H7 (cell line): ENCODE data around the gene TH. TPM values are rescaled to one million over a fixed set of nuclear protein-coding genes. Genes with fewer than 3 reads are reported as not detected.

Experiments used
- DNase-seq: peaks from one replicate; pipeline ENCODE4 v3.0.0; 2012
- H3K27me3 ChIP-seq: 2 replicates; pipeline ENCODE4 v1.6.0; 2011; ENCODE audit warnings: mild to moderate bottlenecking, low read length; ENCODE audit not compliant: control insufficient read depth, insufficient read depth
- H3K36me3 ChIP-seq: replicated peaks from 2 replicates; pipeline ENCODE4 v1.5.1; 2011; ENCODE audit warnings: low read length; ENCODE audit not compliant: control insufficient read depth, insufficient read depth
- H3K4me3 ChIP-seq: 2 replicates; pipeline ENCODE4 v1.5.1; 2011; ENCODE audit warnings: low read depth, mild to moderate bottlenecking, control low read depth, low read length, moderate library complexity; ENCODE audit not compliant: insufficient read depth
- total RNA-seq: library from RNA; depleted of rRNA; stranded (reverse); fragments of >200 nt; shearing (Covaris generic); gene quantifications from 2 replicates; pipeline ENCODE4 v1.2.3, GENCODE V29; 2014

TH gene
- total RNA-seq, 1 experiment from 2014 or later: not detected

DNA sequence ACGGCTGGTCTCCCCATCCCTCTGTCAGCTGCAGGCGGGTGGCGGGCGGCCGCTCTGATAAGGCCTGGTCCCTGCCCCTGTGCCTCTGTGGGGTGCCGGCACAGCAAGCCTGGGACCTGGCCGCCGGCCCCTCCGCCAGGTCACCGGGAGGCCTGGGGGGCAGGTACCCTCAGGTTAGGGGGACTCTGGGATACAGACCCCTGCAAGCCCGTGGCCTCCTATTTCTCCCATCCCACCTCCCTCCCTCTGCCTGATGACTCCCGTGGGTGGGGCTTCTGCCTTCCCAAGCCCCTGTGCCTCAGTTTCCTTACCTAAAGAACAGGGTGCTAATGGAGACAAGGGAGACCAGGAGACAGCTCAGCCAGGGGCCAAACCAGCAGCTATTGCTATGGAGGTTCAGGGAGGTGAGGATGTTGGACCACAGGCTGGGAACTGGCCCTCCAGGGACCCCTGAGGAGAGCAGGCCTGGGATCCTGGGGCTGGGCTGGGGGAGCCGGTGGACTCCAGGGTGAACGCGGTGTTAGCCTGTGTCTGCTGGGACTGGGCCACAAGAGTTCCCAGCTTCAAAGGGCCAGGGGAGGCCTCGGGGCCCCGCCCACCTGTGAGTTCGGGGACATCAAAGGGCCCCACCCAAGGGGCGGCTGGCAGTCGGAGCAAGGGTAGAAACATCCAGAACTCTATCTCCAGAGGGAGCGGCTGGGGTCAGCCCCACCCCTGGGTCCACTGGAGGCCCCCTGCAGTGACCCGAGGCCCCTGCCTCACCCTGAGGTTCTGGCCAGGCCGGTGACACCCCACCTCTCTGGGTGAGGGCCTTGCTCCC, 32.0 kb upstream of the TH start:
- no peaks in the 10 kb centered on the region for H3K36me3 ChIP-seq
- H3K27me3 ChIP-seq: no peaks in the 10 kb centered on the region
- no peak overlapping the region for H3K4me3 ChIP-seq
- DNase-seq: peak; percentile 56

DNA sequence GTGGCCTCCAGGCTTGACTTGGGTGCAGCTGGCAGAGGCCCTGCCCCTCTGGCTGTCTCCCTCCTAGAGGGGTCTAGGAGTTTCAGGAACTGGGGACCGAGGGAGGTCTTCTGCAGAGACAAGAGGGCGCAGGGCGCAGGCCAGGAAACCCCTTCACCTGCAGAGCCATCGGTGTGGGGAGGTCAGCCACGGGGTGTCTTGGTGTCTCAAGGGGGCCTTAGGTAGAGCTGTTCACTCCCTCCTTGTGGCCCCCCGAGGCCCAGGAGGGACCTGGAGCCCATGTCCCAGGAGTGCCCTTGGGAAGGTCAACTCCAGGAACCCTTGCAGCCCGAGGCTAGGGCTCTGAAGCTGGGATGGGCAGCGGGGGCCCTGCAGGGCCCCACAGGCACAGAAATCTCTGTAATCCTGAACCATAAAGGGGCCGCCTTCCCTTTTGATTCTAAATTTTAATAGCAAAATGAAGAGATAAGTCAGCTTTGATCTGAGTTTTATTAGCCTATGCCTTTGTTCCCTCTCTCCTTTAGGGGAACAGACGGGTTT, 31.4 kb upstream of the TH start:
- DNase-seq: peak; percentile 55
- Histone ChIP-seq H3K27me3 (no peaks in the 10 kb centered on the region), H3K4me3 (no peak overlapping the region), H3K36me3 (no peaks in the 10 kb centered on the region)

DNA sequence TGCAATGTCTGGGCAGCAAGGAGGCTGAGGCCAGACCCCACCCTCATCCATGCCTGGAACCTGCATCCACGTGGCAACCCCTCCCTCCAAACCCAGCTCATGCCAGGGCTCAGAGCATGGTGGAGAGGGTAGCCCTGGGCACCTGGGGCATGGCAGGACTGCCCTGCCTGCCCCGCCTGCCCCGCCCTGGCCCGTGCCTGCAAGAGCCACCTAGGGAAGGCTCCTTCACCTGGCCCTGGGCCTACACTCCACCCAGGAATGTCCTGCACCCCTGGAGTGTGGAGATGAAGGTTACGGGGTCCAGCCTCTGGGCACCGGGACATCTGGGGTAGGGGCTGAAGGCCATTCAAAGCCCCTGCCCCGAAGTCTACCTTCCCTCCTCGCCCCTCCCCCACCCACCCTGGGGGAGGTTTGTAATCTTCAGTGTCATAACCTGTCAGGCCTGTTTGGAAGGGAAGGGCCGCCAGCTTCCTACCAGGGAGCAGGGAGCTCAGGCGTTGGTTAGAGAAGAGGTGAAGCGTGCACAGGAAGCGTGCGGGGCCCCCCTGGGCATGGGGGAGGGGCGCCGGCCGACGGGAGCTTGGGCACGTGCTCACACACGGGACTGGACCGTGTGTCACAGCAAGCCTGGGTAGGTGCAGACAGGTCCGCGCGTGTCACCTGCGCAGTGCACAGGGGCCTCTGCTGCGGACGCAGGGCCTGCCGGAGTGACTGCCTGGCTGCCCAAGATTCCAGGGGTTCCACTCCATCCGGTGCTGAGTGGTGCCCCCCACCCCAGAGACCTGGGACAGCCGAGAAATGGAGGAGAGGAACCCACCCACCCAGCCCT, 30.7 kb upstream of the TH start:
- Histone ChIP-seq H3K27me3 (no peaks in the 10 kb centered on the region), H3K36me3 (no peaks in the 10 kb centered on the region), H3K4me3 (no peak overlapping the region)
- peak; percentile 66 for DNase-seq

DNA sequence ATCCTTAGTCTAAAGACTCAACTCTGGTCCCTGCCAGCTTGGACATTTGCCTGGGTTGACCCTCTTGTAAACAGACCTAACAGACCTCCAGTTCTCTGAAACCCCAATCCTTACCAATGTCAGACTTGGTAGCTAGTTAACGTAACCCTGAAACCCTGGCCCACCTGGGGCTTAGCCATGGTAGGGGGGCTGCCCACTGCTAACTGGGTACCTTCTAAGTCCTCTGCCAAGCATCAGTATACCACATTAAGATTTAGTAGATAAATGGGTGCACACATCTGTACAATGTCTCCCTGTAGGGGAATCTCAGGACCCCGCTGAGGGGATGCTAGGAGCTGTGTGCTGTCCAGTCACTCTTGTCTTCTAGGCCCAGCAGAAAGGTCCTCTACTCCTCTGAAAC, 29.9 kb upstream of the TH start:
- no peak for DNase-seq
- Histone ChIP-seq H3K36me3 (no peaks in the 10 kb centered on the region), H3K4me3 (no peak overlapping the region), H3K27me3 (no peaks in the 10 kb centered on the region)

DNA sequence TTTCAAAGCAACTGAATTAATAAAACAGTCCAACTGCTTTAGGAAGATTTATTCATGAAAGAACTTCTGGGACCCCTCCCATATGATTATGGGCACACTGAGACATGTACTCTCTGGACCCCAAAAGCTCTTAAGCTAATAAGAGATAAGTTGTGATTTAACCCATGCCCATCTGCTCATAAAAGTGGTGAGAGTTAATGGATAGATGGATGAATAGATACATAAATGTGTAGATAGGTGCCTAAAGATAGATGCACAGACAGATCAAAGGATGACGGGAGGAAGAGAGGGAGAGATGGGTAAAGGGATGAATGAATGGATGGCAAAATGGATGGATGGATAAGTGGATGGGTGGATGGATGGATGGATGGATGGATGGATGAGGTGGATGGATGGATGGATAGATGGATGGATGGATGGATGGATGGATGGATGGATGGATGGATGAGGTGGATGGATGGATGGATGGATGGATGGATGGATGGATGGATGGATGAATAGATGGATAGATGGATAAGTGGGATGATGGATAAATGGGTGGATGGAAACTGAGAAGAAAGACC, 29.4 kb upstream of the TH start:
- no peaks in the 10 kb centered on the region for H3K27me3 ChIP-seq
- no peak for DNase-seq
- H3K4me3 ChIP-seq: no peak overlapping the region
- no peaks in the 10 kb centered on the region for H3K36me3 ChIP-seq

DNA sequence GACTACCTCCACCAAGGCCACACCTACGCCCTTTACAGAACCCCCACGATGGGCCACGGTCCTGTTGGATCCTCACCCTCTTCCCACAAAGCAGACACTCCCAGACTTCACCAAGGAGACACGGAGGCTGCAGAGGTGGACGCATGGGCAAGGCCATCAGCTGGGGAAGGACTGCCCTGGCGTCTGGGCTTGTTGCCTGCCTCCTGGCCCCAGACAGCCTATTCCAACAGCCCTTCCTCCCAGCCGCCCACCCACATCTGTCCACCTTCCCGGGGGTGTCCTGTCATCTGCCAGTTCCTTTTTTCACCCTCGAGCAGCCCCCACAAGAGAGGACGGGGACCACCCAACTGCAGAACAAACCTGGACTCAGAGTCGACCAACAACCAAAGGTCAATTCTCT, 28.9 kb upstream of the TH start:
- no peaks in the 10 kb centered on the region for H3K36me3 ChIP-seq
- DNase-seq: no peak
- no peak overlapping the region for H3K4me3 ChIP-seq
- H3K27me3 ChIP-seq: no peaks in the 10 kb centered on the region

DNA sequence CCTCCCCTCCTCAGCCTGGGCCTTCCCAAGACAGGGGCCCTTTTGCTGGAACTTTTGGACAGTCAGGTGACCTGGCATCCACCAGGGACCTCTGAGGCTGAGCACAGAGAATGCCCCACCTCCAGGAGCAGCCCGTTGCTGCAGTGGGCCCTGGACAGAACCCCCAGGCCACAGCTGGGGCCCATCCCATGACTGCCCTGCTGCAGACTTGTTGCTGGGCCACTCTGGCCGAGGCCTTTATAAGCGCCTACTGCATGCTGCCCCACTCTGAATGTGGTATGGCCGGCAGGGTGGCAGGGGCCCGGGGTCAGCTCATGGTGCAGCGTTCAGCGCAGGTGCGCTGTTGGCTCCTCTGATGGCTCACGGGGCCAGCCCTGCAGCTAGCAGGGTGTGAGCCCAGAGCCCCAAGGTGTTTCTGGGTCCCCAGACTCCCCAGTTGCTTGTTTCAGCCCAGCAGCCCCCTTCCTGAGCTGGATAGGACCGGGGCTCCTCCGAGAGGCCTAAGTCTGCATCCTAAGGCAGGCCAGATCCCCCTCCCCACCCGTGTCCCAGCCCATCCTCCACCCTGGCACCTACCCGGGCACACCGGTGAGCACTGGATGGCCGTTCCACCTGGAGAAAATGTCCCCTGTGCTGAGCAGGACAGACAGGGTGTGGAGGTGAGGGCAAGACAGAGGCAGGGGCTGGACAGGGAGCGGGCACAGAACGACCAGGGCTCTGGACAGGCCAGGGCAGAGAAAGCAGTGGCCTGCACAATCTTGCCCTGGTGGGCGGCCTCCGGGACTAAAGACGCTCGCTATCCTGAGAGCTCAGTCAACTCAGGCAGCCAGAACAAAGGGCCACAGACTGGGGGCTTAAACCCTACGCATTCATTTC, 28.1 kb upstream of the TH start:
- H3K27me3 ChIP-seq: no peaks in the 10 kb centered on the region
- no peaks in the 10 kb centered on the region for H3K36me3 ChIP-seq
- no peak overlapping the region for H3K4me3 ChIP-seq
- DNase-seq: no peak

DNA sequence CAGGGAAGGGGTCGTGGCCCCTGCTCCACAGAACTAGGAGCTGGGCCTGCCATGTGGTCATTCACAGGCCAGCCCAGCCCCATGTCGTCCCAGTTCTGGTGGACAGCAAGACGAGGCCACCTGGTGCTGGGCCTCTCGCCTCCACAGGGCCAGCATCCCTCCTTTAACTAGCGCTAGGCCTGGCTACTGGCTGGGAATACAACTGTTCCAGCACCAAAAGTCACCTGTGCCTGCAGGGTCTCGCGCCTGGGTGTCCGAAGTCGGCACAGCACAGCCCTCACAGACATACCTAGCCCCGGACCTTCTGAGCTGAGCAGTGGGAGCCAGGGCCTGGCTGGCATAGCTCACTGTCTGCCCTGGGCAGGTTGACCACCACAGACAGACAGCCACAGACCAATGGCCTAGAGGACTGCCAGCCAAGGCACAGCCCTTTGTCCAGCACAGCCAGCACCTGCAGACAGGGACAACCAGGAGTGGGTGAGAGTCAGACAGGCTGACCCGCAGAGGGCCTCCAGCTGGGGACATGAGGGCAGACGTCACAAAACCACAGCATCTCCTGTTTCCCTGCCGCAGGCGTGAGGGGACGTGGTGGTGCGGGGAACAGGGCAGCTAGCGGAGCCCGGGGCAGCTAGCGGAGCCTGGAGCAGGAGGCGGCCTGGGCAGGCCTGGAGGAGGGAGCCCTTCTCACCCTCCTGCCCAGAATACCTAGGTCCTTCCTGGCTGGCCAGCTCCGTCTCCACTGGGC, 27.2 kb upstream of the TH start:
- Histone ChIP-seq H3K4me3 (no peak overlapping the region), H3K27me3 (no peaks in the 10 kb centered on the region), H3K36me3 (no peaks in the 10 kb centered on the region)
- no peak for DNase-seq

DNA sequence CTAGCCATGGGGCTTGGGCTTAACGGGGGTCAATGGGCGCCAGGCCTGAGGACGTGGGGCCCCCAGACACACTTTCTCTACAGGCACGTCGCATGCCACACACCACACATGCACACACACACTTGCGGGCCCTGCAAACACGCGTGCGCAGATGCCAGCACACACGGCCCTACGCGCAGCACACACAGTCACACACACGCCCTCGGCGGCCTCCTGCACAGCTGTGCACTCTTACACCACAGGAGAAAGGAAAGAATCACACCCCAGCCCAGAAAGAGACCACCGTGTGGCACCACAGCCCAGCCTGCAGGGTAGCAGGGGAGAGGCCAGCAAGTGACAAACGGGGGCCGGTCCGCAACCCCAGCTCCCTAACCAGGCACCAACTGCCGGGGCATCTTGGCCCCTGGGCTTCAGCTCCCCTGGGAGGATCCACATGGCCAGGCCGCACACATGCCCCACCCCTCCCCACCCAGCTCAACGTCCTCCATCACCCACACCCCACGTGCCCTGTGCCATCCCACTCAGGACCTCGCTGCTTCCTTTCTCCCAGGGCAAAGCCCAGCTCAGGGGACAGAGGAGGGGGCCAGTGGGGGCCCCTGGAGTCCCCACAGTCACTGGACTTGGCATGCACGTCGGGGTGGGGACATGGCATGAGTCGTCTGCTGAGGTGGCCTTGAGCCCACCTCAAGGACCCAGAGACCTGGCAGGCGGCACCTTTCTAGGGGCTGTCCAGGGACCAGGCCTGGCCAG, 26.3 kb upstream of the TH start:
- no peaks in the 10 kb centered on the region for H3K27me3 ChIP-seq
- DNase-seq: no peak
- no peak overlapping the region for H3K4me3 ChIP-seq
- H3K36me3 ChIP-seq: no peaks in the 10 kb centered on the region

DNA sequence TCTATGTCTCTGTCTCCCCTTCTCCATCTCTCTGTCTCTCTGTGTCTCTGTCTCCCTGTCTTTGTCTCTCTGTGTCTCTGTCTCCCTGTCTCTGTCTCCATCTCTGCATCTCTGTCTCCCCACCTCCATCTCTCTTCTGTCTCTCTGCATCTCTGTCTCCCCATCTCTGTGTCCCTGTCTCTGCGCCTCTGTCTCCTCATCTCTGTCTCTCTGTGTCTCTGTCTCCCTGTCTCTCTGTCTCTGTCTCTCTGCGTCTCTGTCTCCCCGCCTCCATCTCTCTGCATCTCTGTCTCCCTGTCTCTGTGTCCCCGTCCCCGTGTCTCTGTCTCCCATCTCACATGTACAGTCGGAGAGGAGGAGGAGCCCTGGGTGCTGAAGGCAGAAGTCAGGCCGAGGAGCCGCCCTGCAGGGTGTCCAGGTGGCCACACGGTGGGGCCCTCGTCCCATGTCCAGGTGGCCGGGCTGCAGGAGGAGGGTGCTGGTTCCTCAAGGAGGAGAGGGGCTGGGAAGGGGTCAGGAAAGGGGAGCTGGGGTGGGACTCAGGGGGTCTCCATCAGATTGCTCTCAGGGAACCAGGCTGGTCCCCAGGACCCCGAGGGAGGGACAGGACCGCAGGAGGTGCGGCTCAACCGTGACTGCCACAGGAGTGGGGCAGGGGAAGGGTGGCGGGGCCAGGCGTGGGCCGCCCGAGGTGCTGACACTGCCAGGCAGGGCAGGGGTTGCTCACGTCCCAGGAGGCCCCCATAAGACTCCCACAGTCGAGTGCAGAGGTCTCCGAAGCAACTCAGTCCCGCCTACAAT, 25.6 kb upstream of the TH start:
- peak; percentile 95 for DNase-seq
- no peaks in the 10 kb centered on the region for H3K27me3 ChIP-seq
- no peaks in the 10 kb centered on the region for H3K36me3 ChIP-seq
- H3K4me3 ChIP-seq: no peak overlapping the region

DNA sequence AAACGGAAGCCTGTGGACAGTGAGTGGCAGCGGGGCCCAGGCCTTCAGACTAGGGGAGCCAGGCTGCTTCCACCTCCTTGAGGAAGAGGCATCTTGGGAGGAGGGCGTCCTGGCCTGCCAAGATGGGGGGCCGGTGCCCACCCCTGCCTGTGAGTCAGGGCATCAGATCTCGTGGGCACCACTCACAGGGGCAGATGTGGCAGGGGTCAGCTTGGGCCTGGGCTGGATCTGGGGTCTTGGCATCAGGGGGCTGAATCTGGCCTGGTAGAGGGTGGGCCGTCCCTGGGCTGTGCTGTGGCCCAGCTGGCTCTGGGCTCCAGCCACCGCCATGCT, 24.1 kb upstream of the TH start:
- Histone ChIP-seq H3K4me3 (no peak overlapping the region), H3K27me3 (no peaks in the 10 kb centered on the region), H3K36me3 (no peaks in the 10 kb centered on the region)
- no peak for DNase-seq

DNA sequence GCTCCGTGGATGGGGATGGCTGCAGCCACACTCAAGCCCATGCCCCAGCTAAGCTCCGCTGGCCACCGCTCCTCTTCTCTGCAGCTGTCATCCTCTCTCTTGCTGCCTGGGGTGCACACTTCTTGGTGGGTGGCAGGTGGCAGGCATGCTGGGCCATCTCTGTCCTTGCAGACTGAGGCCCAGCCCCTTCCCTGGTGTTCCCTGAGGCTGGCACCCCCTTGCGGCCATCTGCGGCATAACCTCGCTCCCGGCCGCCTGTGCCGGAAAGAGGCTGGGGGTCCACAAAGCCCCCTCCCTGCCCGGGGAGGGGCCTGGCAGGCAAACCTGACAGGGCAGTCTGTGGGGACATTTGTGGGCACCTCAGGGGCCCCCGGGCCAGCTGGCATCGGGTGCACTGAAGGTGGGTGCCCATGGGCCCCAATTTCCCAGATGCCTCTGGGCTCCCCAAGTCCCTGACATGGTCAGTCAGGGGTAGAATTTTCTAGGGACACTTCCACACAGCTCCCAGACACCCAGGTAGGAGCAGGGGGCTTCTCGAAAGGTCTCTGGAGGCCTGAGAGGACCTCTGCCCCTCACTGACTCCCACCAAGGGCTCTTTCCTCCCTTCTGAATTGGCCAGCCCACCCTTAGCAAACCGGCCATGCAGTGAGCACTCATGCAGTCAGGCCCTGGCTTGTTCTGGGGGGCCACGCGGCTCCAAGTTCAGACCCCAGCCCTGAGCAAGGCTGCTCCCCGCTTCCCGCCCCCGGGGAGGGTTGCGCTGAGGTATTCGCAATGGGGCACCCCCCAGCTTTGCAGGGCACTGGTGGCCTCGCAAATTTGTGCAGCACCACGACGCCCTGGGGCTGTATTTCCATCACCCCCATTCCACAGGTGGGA, 23.5 kb upstream of the TH start:
- peak; percentile 96 for DNase-seq
- Histone ChIP-seq H3K4me3 (no peak overlapping the region), H3K36me3 (no peaks in the 10 kb centered on the region), H3K27me3 (no peaks in the 10 kb centered on the region)
